ENCODE results near the gene NDFIP1.
"Not testable (repeated sequence)": the region's sequence is repeated elsewhere in the genome, so short reads cannot be mapped to it uniquely, and the experiment has no call there.

Gene NDFIP1

GRCh38 chr5:142080248-142080647 lies 28.3 kb upstream of the NDFIP1 start:
- no peak for TF ChIP-seq GATA1 (IDR thresholded peaks at IDR 0.05; ENCODE audit: low read depth, low read length)
- no peak for TF ChIP-seq POLR2A (IDR thresholded peaks at IDR 0.05; ENCODE audit: low read length)

DNA sequence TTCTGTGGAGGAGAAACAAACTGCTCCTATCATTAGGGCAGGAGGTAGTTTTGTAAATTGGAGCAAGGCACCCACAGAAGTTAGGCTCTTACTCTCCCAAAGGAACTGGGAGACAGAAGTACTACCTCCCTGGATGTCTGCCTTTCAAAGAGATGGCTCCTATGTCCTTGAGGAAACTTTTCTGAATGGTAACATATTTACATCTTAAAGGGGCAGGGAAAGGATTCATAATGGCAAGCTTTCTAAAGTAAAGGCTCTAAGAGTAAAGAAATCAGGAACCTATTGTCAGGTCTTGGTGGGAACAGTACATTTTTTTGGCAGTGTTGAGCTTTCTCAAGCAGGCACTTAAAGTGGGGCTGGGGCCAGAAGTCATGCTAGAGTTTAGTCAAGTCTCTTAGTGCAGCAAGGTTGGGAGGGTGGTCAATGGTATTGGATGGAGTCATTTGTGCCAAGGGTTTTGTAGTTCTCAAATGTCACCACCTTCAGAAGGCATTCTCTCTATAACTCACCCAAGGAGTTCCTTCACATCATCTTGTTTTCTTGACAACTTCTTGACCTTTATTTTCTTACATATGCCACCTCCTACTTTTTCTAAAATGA lies 26.3 kb upstream of the NDFIP1 start:
- no peak for DNase-seq
- TF ChIP-seq POLR2A (IDR thresholded peaks at IDR 0.05; ENCODE audit: low read length) = no peak
- no peak for TF ChIP-seq GATA1 (IDR thresholded peaks at IDR 0.05; ENCODE audit: low read depth, low read length)

More at GRCh38 chr5:142080248-142080647, 28.3 kb upstream of the NDFIP1 start:
- DNase-seq = no peak

DNA sequence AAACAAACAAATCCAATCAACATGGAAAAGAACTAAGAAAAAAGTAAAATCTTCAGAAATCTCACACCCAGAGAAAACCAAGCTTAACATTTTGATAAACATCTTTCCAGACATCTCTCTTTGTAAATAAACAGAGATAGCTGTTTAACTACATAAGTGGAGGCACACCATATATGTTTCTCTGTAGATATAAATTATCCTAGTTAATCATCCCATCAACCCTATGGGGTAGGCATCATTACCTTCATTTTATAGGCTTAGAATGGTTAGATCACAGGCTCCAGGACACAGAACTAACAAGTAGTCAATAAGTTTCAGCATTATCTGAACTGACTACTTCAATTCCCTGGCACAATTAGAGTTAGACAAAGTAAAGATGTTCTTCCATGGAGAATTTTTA lies 22.4 kb upstream of the NDFIP1 start:
- TF ChIP-seq GATA1 (IDR thresholded peaks at IDR 0.05; ENCODE audit: low read depth, low read length) = no peak
- TF ChIP-seq POLR2A (IDR thresholded peaks at IDR 0.05; ENCODE audit: low read length) = no peak
- DNase-seq = no peak

GRCh38 chr5:142086679-142087078 lies 21.9 kb upstream of the NDFIP1 start:
- TF ChIP-seq POLR2A (IDR thresholded peaks at IDR 0.05; ENCODE audit: low read length) (no peak), GATA1 (IDR thresholded peaks at IDR 0.05; ENCODE audit: low read depth, low read length) (no peak)
- DNase-seq = no peak

DNA sequence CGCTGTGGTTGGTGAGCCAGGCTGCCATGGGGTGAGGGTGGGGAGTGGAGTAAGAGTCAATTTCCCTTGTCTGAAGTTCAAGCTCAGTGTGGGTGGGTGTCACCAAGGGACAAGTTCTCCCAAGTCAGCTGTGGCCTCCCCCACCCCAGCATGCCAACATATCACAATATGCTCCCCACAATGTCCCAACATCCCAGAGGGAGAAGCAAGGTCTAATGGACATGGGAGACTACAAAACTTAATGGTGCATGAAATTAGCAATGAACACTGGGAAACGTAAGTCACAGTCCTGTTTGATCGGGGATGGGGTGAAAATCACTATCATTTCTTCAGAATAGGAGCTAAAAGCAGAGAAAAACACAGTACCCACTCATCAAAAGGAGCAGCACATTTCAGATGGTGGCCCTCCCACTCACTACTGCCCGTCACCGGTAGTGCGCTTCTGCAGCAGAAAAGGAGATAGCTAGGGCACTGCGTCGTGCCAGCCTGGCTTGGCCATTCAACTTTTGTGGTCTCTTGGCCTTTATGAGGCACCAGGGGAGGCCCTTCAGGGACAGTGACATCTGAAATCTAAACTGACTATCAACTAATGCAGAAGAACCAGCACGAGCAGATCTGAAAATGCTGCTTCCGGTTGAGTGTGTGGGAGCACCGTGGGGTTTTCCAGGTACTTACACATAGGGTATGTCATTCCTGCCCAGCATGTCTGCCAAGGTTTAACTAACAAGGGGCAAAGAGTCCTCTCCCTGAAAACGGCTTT lies 20.5 kb upstream of the NDFIP1 start:
- no peak for TF ChIP-seq GATA1 (IDR thresholded peaks at IDR 0.05; ENCODE audit: low read depth, low read length)
- TF ChIP-seq POLR2A (IDR thresholded peaks at IDR 0.05; ENCODE audit: low read length) = no peak
- no peak for DNase-seq

DNA sequence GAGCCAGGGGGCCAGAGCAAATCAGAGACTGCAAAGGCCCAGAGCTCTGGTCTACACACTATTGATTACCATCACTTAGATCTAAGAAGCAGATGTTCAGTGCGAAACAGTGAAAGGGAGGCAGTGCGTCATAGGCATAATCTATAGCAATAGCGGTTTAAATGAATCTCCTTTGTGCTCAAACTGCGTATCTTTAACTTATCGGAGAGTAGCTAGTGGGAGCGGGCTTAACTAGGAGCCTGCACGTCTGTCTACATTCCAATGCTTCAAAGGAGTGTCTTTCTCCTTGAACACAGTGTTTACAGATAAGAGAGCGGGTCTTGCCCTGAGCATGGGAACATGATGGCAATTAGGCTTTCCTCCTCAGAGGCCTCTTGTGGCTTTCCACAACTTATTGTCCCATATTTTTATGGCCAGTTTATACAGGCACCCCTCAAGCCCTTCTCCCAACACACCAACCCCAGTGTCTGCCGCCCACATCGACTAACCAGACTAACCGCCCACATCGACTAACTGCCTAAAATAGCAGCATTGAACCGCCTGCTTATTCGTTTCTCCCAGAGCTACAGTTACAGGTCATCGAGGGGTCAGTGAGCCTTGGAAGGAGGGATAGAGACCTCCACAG lies 19.6 kb upstream of the NDFIP1 start:
- not testable (repeated sequence) for DNase-seq

- no peak for DNase-seq
- TF ChIP-seq GATA1 (IDR thresholded peaks at IDR 0.05; ENCODE audit: low read depth, low read length) = no peak
- no peak for TF ChIP-seq POLR2A (IDR thresholded peaks at IDR 0.05; ENCODE audit: low read length)
These were observed 17.6 kb upstream of the NDFIP1 start for GRCh38 chr5:142091012-142091411.

DNA sequence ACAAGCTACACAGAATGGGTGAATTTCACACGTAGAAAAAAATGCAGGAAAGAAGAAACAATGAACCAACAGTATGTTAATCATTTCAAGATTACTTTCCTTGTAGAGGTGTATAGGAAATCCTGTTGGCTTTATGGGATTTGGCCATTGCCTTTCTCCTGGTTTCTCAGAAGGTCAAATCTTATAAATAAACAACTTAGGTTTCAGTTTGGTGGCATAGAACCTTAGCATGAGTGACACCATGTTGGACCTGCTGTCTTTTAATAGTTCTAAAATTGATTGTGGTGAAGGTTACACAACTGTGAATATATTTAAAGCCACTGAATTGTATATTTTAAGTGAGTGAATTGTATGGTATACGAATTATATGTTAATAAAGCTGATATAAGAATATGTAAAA lies 16.7 kb upstream of the NDFIP1 start:
- TF ChIP-seq POLR2A (IDR thresholded peaks at IDR 0.05; ENCODE audit: low read length) = no peak
- no peak for TF ChIP-seq GATA1 (IDR thresholded peaks at IDR 0.05; ENCODE audit: low read depth, low read length)
- DNase-seq = no peak

- DNase-seq = no peak
- no peak for TF ChIP-seq POLR2A (IDR thresholded peaks at IDR 0.05; ENCODE audit: low read length)
- no peak for TF ChIP-seq GATA1 (IDR thresholded peaks at IDR 0.05; ENCODE audit: low read depth, low read length)
These were observed 13.5 kb upstream of the NDFIP1 start for GRCh38 chr5:142095035-142095434.

DNA sequence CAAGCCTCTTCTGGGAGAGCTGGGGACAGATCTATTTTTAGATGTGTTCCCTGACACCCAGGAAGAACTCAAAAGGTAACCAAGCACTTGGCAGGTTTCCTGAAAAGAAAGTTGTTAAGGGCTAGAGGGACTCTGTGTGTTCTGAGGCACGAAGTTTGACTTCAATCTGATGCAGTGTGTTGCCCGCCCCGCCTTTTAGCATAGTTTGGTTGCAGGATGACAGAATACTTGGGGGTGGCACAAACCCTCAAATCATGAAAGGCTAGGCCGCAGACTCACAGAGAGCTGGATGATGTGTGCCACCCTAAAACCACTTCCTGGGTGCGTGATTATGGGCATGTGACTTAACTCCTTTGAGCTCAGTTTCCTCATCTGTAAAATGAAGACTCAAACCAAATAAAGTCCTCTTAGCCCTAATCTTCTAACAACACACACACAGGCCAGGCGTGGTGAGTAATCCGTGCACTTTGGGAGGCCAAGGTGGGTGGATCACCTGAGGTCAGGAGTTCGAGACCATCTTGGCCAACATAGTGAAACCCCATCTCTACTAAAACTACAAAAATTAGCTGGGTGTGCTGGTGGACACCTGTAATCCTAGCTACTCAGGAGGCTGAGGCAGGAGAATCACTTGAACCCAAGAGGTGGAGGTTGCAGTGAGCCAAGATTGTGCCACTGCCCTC lies 12.8 kb upstream of the NDFIP1 start:
- no peak for DNase-seq
- TF ChIP-seq GATA1 (IDR thresholded peaks at IDR 0.05; ENCODE audit: low read depth, low read length) (no peak), POLR2A (IDR thresholded peaks at IDR 0.05; ENCODE audit: low read length) (no peak)

DNA sequence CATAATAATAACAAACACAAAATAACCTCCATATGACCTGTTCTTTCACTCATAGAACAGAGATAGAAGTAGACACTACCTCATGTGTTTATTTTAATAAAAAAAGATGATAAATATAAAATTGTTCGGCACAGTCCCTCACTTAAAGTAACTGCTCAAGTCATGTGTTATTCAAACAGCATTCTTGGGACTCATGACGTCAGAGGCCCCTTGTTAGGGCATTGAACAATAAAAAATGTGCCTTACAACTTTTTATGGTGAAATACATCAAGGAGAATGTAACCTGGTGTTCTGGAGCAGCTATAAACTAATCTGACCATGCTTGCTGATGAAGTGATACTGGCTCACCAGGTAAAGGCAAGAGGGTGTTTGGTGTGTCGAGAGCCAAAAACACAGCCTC lies 12.2 kb upstream of the NDFIP1 start:
- DNase-seq = no peak
- TF ChIP-seq POLR2A (IDR thresholded peaks at IDR 0.05; ENCODE audit: low read length) (no peak), GATA1 (IDR thresholded peaks at IDR 0.05; ENCODE audit: low read depth, low read length) (no peak)

DNA sequence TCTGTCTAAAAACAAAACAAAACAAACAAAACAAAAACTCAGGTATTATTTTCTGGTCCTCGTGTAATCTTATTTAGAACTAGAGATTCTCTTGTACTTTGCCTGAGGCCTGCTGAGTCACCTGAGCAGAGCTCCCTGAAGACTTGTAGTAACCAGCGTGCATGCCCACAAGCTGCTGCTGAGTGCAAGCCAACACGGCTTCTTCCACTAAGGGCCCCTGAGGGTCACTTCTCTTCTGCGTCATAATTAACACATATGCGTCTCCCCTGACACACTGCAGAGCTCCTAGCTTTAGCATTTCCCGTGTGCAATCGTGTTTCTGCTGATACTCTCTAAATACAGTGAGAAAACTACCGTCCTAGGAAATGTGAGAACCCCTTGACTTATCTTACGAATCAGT lies 10.9 kb upstream of the NDFIP1 start:
- TF ChIP-seq POLR2A (IDR thresholded peaks at IDR 0.05; ENCODE audit: low read length) = no peak
- no peak for TF ChIP-seq GATA1 (IDR thresholded peaks at IDR 0.05; ENCODE audit: low read depth, low read length)

DNA sequence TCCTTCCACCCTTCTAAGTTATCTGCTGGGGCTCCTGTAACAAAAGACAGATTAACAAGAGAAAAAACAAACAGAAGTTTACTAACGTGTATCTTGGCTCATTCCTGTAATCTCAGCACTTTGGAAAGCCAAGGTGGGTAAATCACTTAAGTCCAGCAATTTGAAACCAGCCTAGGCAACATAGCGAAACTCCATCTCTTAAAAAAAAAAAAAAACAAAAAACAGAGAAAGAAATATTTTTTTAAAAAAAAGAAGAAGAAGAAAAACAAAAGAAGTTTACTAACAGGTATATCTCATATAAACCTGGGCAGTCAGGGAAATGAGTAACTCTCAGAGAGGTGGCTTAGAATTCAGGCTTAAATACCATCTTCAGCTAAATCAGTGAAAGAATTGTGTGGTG lies 10.3 kb upstream of the NDFIP1 start:
- no peak for DNase-seq
- TF ChIP-seq GATA1 (IDR thresholded peaks at IDR 0.05; ENCODE audit: low read depth, low read length) (no peak), POLR2A (IDR thresholded peaks at IDR 0.05; ENCODE audit: low read length) (no peak)

More for the DNA sequence above, 10.9 kb upstream of the NDFIP1 start:
- DNase-seq = no peak

GRCh38 chr5:142098931-142099330 lies 9.6 kb upstream of the NDFIP1 start:
- DNase-seq = no peak
- TF ChIP-seq GATA1 (IDR thresholded peaks at IDR 0.05; ENCODE audit: low read depth, low read length) = no peak
- TF ChIP-seq POLR2A (IDR thresholded peaks at IDR 0.05; ENCODE audit: low read length) = no peak
